HL-60 (cell line): ENCODE data around the gene PKD2.

Source experiments
- GABPA ChIP-seq: IDR thresholded peaks from 2 replicates; pipeline ENCODE4 v1.6.1; 2012; ENCODE audit warnings: low read depth
- POLR2AphosphoS5 ChIP-seq: IDR thresholded peaks from 2 replicates; pipeline ENCODE4 v1.6.1; 2012; ENCODE audit warnings: low read depth
- TF ChIP-seq, protein P1 (sequence below): IDR thresholded peaks from one replicate; pipeline ENCODE4 v1.5.1; 2011; ENCODE audit warnings: low read length, control low read depth, inconsistent platforms; ENCODE audit not compliant: insufficient read depth
- TF ChIP-seq, protein P2 (sequence below): IDR thresholded peaks from 2 replicates; pipeline ENCODE4 v1.6.1; 2012; ENCODE audit warnings: low read depth; ENCODE audit not compliant: insufficient replicate concordance

DNA sequence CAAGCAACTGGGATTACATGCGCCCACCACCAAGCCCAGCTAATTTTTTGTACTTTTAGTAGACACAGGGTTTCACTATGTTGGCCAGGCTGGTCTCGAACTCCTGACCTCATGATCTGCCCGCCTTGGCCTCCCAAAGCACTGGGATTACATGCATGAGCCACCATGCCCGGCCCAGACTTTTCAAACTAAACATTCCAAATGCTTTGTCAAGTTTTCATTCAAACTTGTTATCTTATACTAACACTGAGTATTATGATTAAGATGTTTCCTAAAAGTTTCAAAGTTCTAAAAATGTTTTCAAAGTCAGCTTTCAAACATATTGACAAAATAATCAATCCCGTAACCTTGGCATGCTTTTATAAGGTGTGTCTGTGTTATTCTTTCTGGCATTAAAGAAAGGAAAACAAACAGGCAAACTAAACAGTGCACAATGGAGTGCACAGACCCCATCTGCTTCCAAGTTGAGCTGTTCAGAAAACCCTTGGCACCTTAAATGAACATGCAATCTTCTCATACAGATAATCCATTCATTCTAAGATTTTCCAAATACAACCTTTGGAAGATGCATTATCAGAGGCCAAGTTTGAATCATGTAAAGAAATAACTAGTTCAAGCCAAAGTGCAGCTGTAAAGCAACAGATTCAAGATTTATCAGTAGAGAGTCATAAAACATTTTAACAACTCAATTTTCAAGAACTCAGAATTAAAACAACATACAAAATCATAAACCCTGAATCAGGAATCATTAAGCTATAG, 101.9 kb downstream of the PKD2 start:
- TF ChIP-seq POLR2AphosphoS5, result no peak
- TF ChIP-seq, protein P1, sequence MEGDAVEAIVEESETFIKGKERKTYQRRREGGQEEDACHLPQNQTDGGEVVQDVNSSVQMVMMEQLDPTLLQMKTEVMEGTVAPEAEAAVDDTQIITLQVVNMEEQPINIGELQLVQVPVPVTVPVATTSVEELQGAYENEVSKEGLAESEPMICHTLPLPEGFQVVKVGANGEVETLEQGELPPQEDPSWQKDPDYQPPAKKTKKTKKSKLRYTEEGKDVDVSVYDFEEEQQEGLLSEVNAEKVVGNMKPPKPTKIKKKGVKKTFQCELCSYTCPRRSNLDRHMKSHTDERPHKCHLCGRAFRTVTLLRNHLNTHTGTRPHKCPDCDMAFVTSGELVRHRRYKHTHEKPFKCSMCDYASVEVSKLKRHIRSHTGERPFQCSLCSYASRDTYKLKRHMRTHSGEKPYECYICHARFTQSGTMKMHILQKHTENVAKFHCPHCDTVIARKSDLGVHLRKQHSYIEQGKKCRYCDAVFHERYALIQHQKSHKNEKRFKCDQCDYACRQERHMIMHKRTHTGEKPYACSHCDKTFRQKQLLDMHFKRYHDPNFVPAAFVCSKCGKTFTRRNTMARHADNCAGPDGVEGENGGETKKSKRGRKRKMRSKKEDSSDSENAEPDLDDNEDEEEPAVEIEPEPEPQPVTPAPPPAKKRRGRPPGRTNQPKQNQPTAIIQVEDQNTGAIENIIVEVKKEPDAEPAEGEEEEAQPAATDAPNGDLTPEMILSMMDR, result no peak
- no peak for TF ChIP-seq GABPA
- TF ChIP-seq, protein P2, sequence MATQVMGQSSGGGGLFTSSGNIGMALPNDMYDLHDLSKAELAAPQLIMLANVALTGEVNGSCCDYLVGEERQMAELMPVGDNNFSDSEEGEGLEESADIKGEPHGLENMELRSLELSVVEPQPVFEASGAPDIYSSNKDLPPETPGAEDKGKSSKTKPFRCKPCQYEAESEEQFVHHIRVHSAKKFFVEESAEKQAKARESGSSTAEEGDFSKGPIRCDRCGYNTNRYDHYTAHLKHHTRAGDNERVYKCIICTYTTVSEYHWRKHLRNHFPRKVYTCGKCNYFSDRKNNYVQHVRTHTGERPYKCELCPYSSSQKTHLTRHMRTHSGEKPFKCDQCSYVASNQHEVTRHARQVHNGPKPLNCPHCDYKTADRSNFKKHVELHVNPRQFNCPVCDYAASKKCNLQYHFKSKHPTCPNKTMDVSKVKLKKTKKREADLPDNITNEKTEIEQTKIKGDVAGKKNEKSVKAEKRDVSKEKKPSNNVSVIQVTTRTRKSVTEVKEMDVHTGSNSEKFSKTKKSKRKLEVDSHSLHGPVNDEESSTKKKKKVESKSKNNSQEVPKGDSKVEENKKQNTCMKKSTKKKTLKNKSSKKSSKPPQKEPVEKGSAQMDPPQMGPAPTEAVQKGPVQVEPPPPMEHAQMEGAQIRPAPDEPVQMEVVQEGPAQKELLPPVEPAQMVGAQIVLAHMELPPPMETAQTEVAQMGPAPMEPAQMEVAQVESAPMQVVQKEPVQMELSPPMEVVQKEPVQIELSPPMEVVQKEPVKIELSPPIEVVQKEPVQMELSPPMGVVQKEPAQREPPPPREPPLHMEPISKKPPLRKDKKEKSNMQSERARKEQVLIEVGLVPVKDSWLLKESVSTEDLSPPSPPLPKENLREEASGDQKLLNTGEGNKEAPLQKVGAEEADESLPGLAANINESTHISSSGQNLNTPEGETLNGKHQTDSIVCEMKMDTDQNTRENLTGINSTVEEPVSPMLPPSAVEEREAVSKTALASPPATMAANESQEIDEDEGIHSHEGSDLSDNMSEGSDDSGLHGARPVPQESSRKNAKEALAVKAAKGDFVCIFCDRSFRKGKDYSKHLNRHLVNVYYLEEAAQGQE, result no peak
